GM18951 (cell line): ENCODE data around the gene ARHGAP29.
"Not testable (repeated sequence)": the region's sequence is repeated elsewhere in the genome, so short reads cannot be mapped to it uniquely, and the experiment has no call there.

Experiments used
- POLR2A ChIP-seq: IDR thresholded peaks from 4 replicates; pipeline ENCODE4 v1.6.1; 2011; ENCODE audit warnings: mild to moderate bottlenecking; ENCODE audit not compliant: insufficient read length, insufficient read depth; ENCODE audit errors: extremely low read depth
- in situ Hi-C: fragments of 300-500 bp; cut with MboI; formaldehyde crosslinking; loops from one replicate; pipeline ENCODE4 v1.12.0; 2022; ENCODE audit warnings: low sequenced_read_pairs, mixed read lengths, inconsistent platforms; ENCODE audit not compliant: unreplicated experiment

The ARHGAP29 gene

DNA sequence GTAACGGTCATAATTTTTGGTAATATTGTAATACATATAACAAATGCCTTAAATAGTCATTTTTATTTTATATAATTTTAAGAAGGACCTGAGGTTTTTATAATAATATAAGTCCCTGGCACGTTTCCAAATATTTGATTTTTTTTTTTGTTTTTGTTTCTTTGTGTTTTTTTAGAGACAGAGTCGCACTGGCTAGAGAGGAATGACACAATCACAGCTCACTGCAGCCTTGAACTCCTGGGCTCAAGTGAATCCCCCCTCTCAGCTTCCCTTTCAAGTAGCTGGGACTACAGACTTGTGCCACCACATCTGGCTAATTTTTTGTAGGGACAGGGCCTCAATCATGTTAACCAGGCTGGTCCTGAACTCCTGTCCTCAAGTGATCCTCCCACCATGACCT, 29.7 kb downstream of the ARHGAP29 start:
- TF ChIP-seq POLR2A, result no peak
- in situ Hi-C loops, result no loop called here

DNA sequence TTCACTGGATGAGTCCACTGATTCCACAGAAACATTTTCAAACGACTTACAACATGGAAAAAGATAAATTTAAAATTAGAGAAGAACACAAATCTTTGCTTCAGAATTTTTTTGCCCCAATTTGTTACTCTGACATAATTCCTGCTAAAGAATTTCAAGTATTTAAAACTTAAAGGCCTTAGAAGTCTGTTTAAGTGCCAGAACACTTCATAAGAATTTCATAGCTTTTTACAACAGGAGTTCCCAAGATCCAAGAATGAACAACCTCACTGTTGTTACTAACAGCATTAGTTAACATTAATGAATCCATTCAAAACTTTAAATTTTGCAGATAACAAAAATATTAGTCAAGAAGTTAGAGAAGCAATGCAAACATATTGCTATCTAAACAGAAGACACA, 31.7 kb downstream of the ARHGAP29 start:
- no peak for TF ChIP-seq POLR2A

DNA sequence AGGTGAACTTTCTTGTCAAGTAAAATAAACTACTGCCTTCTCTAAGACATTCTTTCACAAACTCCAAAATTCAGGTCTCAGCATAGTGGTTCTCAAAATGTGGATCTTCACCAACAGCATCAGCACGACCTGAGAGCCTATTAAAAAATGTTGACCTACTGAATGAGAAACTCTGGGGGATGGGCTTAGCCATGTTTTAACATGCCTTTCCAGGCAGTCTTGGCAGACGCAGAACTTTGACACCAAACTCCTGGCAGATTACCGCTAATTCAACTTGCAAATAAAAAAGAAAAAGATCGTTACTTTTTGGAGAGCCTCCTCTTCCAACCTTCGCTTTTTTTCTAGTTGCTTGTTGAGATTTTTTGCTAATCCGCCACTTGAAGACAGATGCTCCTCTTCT, 35.1 kb downstream of the ARHGAP29 start:
- TF ChIP-seq POLR2A, result no peak

More for the DNA sequence above, 31.7 kb downstream of the ARHGAP29 start:
- in situ Hi-C loops, result no loop called here

DNA sequence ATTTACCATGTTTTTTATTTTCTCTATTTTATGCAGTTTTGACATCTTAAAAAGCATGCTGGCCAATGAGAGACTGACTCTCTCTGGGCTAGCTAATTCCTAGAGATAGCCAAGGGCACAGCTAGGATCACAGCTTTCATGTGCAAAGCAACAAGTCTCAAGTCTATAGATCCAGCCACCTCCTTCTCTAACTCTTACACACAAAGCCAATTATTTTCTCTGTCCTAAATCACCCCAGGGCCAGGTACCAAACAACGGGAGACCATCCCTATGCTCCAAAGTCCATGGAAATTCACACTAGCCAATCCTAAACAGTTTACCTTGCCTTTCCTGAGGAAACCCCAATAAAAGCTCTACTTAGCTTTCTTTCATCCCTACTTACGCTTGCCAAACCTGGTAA, 38.0 kb downstream of the ARHGAP29 start:
- TF ChIP-seq POLR2A, result no peak
- in situ Hi-C loops, result no loop called here

More for the DNA sequence above, 35.1 kb downstream of the ARHGAP29 start:
- in situ Hi-C loops, result no loop called here

GRCh38 chr1:94194079-94194865, 43.1 kb downstream of the ARHGAP29 start:
- in situ Hi-C loops, result no loop called here
- TF ChIP-seq POLR2A, result no peak

GRCh38 chr1:94193128-94193527, 44.3 kb downstream of the ARHGAP29 start:
- TF ChIP-seq POLR2A, result no peak
- in situ Hi-C loops, result no loop called here

DNA sequence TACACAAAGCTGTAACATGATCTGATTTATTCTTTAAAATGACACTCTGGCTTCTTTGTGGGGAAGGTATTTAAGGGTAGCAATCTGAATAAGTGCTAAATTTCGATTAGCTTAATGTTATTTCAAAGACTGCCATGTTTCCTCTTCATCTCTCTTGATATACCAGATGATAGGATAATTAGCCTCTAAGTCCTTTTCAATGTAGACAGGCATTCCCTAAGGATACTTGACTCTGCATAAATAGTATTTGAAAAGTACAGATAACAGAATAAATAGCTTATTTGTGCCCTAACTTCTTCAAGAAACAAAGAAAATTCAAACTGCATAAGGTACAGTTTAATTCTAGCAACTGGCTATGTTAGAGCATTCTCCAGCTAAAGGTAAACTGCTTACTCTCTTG, 46.2 kb downstream of the ARHGAP29 start:
- in situ Hi-C loops, result no loop called here
- no peak for TF ChIP-seq POLR2A

GRCh38 chr1:94186946-94187345, 50.4 kb downstream of the ARHGAP29 start:
- no peak for TF ChIP-seq POLR2A
- in situ Hi-C loops, result no loop called here

GRCh38 chr1:94183197-94183815, 54.1 kb downstream of the ARHGAP29 start:
- in situ Hi-C loops, result no loop called here
- TF ChIP-seq POLR2A, result no peak

DNA sequence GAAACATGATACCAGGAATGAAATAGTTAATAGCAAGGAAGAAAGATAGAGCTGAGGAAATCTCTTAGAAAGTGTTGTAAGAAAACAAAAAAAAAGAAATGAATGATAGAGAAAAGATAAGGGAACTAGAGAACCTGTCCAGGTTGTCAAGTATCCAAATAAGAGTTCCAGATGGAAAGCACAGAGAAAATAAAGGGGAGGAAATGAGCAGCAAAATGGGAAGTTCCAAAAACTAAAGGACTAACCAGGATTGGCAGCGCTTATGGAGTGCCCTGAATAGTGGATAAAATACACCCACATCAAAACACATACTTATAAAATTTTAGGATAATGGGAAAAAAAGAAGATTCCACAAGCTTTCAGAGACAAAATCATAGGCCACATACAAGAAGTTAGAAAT, 55.2 kb downstream of the ARHGAP29 start:
- no peak for TF ChIP-seq POLR2A

GRCh38 chr1:94180650-94181049, 56.7 kb downstream of the ARHGAP29 start:
- in situ Hi-C loops, result no loop called here
- no peak for TF ChIP-seq POLR2A

More for the DNA sequence above, 55.2 kb downstream of the ARHGAP29 start:
- in situ Hi-C loops, result no loop called here

DNA sequence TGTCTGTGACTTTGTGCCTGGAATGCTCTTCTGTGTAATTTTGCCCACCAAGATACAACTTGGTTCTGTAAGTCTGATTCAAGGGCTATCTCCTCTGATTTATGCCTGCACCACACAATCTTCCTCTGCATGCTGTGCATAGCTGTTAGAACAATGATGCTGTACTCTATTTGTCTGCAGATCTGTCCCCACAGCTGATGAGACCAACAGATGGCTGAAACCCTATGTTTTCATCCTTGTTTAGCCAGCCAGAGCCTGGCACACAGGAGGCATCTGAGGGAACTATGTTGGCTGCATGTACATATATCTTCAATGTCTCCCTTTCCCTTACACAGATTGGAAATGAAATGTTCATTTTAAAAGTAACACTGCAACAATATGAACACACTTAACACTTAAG, 58.5 kb downstream of the ARHGAP29 start:
- in situ Hi-C loops, result no loop called here

DNA sequence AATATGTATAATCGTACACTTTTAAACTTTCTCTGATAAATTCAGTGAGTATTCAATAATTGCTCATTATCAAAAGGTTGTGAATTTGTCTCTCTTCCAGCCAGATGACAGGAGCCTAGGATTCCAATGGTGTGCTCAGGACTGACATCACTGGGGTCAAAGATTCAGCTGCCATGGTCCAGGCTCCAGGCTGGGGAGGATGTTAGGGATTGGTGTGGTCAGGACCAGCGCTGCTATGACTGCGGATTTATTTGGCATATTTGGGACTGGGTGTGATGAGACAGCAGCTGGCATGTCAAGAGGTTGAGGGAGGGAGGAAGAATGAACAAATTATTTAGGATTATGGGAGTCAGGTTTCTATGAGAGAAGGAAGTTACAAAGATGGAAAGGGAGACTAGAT, 68.3 kb downstream of the ARHGAP29 start:
- in situ Hi-C loops, result no loop called here
- TF ChIP-seq POLR2A, result no peak

More for the DNA sequence above, 58.5 kb downstream of the ARHGAP29 start:
- TF ChIP-seq POLR2A, result no peak

DNA sequence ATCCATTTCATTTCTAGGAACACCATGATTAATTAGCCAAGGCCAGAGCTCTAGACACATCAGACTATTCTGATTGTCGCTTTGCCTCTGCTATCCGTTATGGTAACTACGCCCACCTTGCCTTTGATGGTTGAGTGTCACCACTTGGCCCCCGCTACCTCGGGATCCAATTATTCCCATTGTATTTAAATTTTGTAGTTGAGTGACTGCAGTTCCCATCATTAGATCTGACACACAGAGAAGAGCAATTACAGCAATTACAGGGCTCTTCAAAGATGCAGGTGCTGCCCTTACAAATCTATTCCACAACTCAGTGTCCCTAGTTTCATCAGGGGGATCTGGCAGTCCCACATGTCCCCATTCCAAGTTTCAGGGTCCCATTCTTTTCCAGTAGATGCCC, 71.5 kb downstream of the ARHGAP29 start:
- TF ChIP-seq POLR2A, result no peak
- in situ Hi-C loops, result no loop called here

DNA sequence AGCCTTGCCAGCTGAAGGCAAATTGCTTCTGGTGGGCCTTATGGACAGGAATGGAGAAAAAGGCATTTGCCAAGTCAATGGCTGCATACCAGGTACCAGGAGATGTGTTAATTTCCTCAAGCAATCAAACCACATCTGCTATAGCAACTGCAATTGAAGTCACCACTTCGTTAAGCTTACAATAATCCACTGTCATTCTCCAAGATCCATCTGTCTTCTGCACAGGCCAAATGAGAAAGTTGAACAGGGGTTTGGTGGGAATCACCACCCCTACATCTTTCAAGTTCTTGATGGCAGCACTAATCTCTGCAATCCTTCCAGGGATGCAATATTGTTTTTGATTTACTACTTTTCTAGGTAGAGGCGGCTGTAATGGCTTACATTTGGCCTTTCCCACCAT, 72.5 kb downstream of the ARHGAP29 start:
- in situ Hi-C loops, result not testable (repeated sequence)

DNA sequence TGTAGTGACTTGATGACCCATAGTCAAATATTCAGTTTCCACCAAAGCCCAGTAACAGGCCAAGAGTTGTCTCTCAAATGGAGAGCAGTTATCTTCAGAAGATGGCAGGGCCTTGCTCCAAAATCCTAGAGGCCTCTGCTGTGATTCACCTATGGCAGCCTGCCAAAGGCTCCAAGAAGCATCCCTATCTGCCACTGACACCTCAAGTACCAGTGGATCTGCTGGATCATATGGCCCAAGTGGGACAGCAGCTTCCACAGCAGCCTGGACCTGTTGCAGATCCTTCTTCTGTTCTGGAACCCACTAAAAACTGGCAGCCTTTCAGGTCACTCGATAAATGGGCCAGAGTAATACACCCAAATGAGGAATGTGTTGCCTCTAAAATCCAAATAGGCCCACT, 73.3 kb downstream of the ARHGAP29 start:
- in situ Hi-C loops, result not testable (repeated sequence)

DNA sequence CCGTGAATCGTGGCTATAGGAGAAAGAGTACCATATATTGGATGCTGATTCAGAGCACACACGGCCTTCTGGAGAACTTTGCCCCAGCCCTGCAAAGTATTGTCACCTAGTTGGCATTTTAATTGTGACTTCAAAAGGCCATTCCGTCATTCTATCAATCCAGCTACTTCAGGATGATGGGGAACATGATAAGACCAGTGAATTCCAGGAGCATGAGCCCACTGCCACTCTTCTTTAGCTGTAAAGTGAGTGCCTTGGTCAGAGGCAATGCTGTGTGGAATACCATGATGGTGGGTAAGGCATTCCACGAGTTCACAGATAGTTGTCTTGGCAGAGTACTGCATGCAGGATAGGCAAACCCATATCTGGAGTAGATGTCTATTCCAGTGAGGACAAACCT, 74.1 kb downstream of the ARHGAP29 start:
- in situ Hi-C loops, result not testable (repeated sequence)
